Measurements from ENCODE around the gene GLUL.

DNA sequence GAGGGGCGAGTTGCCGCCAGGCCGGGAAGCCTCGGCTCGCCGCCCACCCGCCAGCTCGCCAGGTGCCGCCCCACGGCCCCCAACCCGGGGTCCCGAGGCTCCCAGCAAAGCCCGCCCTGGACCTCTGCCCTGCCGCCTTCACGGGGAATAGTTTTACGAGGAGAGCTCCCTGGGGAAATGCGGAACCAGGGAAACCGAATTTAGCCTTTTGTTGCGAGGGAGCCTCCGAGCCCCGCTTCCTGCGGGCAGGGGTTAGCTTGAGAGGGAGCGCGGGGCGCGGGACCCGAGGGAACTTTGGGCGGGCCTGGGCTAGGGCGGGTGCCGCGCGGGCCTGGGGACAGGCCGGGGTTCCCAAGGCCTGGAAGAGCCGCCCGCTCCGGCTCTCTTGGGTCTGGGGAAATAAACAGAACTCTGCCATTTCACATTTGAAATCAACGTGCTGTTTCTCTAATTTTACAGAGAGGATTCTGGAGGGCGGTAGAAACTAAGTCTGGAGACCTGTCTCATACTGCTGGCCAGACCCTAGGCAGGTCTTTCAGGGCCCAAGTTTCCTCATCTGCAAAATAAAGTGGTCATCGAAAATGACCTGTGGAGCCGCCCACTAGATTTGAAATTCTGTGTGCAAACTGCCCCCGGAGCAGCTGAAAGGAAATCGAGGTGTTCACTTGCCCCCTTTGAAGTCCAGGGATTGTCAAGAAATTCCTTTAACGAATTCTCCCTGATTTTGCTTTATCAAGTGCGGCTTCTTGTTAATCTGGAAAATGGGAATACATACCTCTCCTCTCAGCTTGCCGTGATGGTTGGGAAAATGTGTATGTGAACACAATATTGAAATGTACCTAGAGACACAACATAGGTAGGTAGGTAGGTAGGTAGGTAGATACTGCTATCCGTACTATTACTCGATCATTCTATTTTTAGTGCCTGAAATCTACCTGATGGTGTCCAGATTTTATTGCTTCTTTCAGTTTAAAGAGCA is 749 bp upstream of the GLUL start:
- TF ChIP-seq POLR2A (IDR thresholded peaks at IDR 0.05) = no peak
- TF ChIP-seq, protein P1, sequence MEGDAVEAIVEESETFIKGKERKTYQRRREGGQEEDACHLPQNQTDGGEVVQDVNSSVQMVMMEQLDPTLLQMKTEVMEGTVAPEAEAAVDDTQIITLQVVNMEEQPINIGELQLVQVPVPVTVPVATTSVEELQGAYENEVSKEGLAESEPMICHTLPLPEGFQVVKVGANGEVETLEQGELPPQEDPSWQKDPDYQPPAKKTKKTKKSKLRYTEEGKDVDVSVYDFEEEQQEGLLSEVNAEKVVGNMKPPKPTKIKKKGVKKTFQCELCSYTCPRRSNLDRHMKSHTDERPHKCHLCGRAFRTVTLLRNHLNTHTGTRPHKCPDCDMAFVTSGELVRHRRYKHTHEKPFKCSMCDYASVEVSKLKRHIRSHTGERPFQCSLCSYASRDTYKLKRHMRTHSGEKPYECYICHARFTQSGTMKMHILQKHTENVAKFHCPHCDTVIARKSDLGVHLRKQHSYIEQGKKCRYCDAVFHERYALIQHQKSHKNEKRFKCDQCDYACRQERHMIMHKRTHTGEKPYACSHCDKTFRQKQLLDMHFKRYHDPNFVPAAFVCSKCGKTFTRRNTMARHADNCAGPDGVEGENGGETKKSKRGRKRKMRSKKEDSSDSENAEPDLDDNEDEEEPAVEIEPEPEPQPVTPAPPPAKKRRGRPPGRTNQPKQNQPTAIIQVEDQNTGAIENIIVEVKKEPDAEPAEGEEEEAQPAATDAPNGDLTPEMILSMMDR (IDR thresholded peaks at IDR 0.05) = no peak
